LNCAP (cell line): ENCODE data around the gene CD22.

ENCODE experiments used
- TF ChIP-seq, protein P1 (sequence below): fragments of 450-650 bp; IDR thresholded peaks from 2 replicates; pipeline ENCODE4 v1.5.1; 2017; ENCODE audit warnings: mild to moderate bottlenecking

CD22 gene

GRCh38 chr19:35388277-35389054, 59.5 kb downstream of the CD22 start:
- TF ChIP-seq, protein P1, sequence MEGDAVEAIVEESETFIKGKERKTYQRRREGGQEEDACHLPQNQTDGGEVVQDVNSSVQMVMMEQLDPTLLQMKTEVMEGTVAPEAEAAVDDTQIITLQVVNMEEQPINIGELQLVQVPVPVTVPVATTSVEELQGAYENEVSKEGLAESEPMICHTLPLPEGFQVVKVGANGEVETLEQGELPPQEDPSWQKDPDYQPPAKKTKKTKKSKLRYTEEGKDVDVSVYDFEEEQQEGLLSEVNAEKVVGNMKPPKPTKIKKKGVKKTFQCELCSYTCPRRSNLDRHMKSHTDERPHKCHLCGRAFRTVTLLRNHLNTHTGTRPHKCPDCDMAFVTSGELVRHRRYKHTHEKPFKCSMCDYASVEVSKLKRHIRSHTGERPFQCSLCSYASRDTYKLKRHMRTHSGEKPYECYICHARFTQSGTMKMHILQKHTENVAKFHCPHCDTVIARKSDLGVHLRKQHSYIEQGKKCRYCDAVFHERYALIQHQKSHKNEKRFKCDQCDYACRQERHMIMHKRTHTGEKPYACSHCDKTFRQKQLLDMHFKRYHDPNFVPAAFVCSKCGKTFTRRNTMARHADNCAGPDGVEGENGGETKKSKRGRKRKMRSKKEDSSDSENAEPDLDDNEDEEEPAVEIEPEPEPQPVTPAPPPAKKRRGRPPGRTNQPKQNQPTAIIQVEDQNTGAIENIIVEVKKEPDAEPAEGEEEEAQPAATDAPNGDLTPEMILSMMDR: no peak

- TF ChIP-seq, protein P1: no peak
These were observed 60.3 kb downstream of the CD22 start for GRCh38 chr19:35389192-35389861.

DNA sequence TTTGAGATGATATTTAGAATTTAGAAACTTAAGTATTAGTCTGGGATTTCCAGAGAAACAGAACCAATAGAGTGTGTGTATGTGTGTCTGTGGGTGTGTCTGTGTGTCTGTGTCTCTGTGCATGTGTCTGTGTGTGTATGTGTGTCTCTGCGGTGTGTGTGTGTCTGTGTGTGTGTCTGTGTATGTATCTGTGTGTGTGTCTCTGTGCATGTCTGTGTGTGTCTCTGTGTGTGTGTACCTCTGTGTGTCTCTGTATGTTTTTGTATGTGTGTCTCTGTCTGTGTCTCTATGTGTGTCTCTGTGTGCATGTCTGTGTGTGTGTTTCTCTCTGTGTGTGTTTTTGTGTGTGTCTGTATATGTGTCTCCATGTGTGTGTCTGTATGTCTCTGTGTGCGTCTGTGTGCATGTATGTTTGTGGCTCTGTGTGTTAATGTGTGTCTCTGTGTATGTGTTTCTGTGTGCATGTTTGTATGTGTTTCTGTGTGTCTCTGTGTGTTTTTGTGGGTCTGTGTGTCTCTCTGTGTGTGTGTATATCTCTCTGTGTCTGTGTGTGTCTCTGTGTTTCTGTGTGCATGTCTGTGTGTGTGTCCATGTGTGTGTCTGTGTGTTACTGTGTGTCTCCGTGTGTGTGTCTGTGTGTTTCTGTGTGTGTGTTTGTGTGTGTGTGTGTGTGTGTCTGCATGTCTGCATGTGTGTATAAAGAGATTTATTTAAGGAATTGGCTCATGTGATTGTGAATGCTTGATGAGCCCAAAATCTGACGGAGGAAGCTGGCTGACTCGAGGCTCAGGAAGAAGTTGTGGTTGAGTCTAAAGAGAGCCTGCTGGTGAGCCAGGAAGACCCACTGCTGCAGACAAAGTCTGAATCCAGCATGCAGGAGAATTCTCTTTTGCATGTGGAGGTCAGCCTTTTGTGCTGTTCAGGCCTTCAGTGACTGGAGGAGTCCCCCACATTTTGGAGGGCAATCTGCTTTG, 64.0 kb downstream of the CD22 start:
- TF ChIP-seq, protein P1: no peak

DNA sequence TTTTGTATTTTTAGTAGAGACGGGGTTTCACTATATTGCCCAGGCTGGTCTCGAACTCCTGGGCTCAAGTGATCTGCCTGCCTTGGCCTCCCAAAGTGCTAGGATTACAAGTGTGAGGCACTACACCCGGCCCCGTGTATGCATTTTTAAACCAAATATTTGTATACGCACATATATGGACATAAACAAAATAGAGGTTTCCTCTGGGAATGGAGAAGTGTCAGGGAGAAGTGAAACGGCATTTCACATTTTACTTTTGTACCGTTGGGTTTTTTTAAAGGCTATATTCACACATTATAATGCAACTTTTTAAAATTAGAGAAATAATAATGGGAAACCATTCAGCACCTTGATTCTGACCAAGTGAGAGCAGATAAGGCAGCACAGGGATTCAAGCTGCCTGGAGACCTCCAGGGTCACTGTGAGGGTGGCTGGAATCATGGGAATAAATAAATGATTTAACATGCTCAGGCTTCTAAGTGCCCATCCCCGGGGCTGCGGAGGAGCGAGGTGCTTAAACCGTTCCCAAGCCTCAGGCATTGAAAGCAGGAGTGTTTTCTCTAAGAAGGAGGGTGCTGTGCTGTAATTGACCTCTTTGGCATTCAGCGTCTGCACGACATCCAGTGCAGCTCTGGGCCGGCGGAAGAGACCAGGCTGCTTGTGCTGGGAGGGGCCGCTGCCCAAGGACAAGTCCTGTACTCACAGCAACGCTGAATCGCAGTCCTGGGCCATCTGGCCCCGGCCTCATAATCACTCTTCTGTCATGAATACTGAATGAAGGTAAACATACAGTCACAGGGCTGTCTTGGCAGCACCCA, 66.6 kb downstream of the CD22 start:
- TF ChIP-seq, protein P1: no peak

GRCh38 chr19:35396240-35396885, 67.4 kb downstream of the CD22 start:
- TF ChIP-seq, protein P1: no peak
